Fibroblast of skin of back (primary cell): Measurements from ENCODE around the gene SHROOM3.

ENCODE experiments used
- DNase-seq: peaks from one replicate; pipeline ENCODE4 v3.0.0-alpha.2; 2013

SHROOM3 gene

GRCh38 chr4:76787898-76788297, 352.9 kb downstream of the SHROOM3 start:
- DNase-seq = no peak

GRCh38 chr4:76790377-76790776, 355.3 kb downstream of the SHROOM3 start:
- no peak for DNase-seq

DNA sequence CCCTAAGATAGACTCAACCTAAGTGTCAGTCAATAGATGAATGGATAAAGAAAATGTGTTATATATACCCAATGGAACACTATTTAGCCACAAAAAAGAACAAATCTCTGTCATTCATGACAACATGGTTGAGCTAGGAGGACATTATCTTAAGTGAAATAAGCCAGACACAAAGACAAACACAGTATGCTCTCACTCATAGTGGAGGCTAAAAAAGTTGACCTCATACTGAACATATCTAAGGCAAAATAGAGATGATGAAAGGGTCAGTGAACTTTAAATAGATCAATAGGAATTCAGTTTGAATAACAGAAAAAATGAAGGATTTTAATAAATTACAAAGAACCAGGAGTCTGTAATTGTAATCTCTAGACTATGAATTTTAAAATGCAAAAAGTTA, 356.4 kb downstream of the SHROOM3 start:
- no peak for DNase-seq

- no peak for DNase-seq
Measured at GRCh38 chr4:76792418-76792817, 357.4 kb downstream of the SHROOM3 start.

DNA sequence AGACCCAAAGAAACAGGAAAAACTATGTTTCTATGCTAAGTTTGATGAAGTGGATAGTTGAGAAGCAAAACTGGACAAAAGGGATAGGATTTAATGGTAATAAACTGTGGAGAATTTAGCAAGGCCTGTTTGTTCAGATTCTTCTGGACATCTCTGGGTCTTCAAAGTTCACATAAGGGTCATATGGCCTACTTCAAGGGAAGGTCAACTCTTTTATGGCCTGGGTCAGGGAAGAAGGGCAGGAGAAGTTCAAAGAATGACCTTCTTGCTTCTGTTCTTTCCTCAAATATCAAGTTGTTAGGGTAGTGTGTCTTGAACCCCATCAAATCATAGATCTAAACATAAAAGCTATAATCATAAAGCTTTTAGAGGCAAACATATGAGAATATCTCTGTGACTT, 360.2 kb downstream of the SHROOM3 start:
- no peak for DNase-seq

GRCh38 chr4:76799140-76799539, 364.1 kb downstream of the SHROOM3 start:
- no peak for DNase-seq

- no peak for DNase-seq
Measured at GRCh38 chr4:76799718-76800117, 364.7 kb downstream of the SHROOM3 start.

DNA sequence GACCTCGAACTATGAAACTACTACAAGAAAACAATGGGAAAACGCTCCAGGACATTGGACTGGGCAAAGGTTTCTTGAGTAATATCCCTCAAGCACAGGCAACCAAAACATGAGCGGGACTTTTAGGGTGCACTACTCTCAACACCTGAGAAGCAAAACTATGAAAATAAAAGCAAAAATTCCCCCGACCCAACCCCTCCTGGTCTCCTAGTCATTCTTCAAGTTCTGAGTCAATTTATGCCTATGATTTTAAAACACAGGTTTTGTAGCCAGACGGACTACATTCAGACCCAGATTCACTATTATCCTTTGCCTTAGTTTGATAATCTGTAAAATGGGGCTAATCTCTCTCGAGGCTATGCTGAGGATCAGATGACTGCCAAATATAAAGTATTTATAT, 365.9 kb downstream of the SHROOM3 start:
- DNase-seq = no peak

- no peak for DNase-seq
Measured at GRCh38 chr4:76801621-76802235, 366.7 kb downstream of the SHROOM3 start.

GRCh38 chr4:76802236-76803021, 367.4 kb downstream of the SHROOM3 start:
- no peak for DNase-seq

DNA sequence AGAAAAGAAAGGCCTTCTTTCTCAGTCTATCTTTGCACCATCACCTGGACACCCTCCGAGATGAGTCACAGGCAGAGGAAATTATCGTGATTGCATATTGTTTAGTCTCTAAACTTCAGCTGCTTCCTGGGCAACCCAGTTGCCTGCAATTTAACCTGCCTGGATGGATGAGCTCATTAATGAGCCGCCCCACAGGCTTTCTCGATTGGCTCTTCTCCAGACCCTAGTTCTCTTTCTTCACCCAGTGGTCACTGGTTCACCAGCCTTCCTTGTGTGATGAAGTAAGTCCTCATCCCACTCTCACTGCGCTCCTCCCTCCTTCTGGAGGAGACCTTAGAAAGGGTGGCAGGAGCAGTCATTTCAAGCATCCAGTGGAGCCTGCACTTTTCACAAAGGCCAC, 368.5 kb downstream of the SHROOM3 start:
- DNase-seq = peak; percentile 85

DNA sequence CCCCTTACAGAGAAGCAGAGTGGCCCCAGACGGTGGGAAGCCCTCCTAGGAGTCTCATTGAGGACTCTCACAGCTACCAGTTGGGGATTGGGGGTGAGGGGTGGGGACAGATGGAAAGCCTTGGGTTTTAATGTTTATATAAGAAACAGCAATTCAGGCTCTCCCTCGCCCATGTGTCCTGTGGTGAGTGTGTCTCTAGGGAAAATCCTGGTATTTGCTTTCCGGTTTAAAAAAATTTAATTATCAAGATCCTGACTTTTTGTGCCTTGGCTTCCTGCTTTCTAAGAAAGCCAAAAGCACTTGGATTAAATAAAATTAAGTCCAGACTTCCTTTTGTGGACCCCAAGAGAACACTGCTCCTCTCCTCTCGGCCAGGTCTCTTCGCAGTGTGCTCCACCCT, 369.1 kb downstream of the SHROOM3 start:
- peak; percentile 86 for DNase-seq

GRCh38 chr4:76806346-76806745, 371.3 kb downstream of the SHROOM3 start:
- DNase-seq = no peak

GRCh38 chr4:76806757-76807156, 371.7 kb downstream of the SHROOM3 start:
- no peak for DNase-seq

DNA sequence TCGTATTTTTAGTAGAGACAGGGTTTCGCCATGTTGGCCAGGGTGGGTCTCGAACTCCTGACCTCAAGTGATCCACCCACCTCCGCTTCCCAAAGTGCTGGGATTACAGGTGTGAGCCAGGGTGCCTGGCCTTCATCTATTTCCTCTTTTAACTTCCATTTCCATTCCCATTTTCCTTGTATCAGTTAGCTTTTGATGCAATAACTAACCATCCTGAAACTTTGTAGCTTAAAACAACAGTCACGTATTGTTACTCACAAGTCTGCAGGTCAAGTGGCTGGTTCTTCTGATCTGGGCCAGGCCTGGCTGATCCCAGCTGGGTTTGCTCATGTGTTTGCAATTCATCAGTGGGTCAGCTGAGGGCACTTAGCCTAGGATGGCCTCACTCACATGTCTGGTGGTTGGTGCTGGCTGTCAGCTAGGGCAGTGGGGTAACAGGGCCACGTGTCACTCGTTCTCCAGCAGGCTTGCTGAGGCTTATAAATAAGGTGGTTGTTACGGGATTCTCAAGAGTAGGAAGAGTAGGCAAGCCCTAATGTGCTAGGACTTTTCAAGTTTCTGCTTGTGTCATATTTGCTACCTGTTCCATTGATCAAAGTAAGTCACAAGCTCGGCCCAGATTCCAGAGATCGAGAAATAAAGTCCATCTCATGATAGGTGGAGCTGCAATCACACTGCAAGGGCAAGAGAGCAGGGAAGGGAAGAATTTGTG, 374.7 kb downstream of the SHROOM3 start:
- no peak for DNase-seq

DNA sequence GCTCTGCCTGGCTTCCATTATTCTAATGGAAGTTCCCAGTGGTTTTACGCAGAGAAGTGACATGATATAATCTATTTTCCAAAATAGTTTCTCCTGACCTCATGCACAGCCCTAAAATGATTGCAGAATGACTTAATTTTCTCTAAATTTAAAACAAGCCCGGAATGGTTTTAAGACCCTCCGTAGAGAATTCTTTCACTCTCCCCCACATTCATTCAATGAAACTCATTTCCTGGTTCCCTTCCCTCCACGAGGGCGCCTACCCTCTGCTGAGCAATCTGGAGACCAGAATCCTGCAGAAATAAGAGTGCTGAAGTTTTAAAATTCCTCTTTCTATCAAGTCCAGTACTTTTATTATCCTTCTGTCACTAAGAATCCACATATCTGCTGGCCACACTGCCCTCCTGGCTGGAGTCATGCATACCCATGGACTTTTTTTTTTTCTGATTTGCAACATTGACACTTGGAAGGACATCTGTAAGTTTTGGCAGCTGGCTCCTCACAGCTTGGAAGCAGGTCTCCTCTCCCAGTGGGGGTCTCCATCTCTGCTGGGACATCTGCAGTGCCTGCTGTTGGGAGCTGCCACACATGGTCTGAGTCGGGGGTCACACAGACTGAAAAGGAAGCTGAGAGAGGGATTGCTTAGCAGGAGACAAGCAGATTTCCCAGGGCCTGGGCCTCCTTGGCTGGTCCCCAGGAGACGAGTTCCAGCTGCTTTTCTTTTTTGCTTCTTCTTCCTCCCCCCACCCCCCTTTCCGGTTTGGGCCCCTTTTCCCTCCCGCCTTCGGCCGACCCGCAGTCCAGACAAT, 376.8 kb downstream of the SHROOM3 start:
- DNase-seq = peak; percentile 92

- no peak for DNase-seq
Measured at GRCh38 chr4:76813070-76813469, 378.0 kb downstream of the SHROOM3 start.

DNA sequence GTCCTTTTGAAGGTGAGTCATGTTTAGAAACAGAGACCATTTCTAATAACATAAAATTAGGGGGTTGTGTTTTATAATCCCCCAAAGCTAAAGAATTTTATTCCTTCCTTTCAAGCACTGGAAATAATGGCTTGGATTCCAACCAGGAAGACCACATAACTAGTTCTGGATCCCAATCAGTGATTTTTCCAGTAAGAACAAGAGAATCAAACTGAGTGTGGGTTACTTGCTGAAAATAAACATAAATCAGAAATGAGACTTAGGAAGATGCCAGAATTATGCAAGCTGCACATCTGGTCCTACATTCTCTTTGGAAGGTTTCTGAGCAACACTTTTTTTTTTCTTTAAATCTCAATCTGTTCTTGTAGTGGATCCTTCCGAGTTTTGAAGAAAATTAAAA, 386.6 kb downstream of the SHROOM3 start:
- DNase-seq = no peak

DNA sequence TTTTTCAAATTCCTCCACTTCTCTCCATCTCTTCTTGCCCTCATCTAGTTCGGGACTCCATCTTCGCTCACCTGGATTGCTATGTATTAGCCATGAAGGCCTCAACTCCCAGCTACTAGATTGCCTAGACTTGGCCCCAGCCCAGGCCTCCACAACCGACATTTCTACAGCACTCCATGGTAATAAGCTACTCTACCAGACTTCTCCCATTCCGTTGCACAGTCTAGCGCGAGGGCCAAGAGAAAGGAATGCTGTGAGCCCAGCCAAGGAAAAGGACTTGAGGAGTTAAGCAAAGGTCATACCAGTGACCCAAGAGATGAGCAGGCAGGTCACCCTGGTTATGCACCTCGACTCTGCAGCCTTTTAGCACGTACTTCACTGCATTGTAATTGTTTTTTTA, 387.3 kb downstream of the SHROOM3 start:
- no peak for DNase-seq

- no peak for DNase-seq
Measured at GRCh38 chr4:76823495-76823894, 388.5 kb downstream of the SHROOM3 start.

DNA sequence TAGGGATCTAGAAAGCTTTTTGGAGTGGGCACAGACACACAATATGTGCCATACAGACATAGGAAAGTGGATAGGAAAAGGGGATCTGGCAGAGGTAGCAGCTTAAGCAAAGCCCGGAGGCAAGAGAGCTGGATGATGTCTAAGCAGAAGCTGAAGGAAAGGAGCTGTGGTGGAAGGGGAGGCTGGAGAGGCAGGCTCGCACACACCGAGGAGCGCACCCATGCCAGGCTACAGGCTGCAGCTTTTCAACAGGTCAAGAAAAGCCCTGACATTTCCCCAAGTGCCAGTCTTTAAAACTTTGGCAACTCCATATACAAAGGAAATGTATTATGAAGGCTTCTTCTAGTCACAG, 395.6 kb downstream of the SHROOM3 start:
- DNase-seq = no peak

GRCh38 chr4:76830964-76831703, 396.1 kb downstream of the SHROOM3 start:
- peak; percentile 91 for DNase-seq
